ENCODE measurements around the gene TBC1D14. TPM values are rescaled to one million over a fixed set of nuclear protein-coding genes. Genes with fewer than 3 reads are reported as not detected.

The TBC1D14 gene
- total and polyA plus RNA-seq, 7 donors = 19.2 to 46.4 (median 29.5) TPM

DNA sequence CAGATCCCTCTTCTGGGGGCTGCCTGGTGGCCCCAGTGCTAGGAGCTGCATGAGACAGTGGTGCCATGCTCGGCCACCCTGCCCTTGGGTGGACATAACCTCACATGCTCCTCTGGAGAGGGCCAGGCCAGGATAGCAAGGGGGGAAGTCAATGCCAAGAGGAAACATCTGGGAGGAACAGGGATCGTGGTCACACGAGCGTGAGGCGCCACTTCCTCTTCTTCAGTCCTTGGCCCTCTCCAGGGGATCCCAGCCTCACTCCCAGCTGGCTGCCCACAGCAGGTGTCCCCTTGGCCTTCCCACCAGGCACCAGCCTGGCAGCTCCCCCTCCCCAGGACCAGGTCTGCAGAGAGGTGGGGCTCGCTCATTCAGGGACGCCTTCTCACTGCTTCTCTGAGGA lies 28.6 kb downstream of the TBC1D14 start:
- Histone ChIP-seq H3K9me3 (no peaks in the 10 kb centered on the region), H3K27ac (peak overlapping the region; percentile 31 to 64 (median 34)), H3K4me1 (peaks cover 0 to 22% (median 18%) of the 10 kb centered on the region in 4 donors), H3K4me3 (no peak overlapping the region), H3K36me3 (no peaks in the 10 kb centered on the region), H3K27me3 (no peaks in the 10 kb centered on the region)
- intact Hi-C loops (cut with DNase I) = no loop called here
- no peak for TF ChIP-seq POLR2A (IDR thresholded peaks at IDR 0.05)
- peak in 1 of 4 donors; percentile 43 for TF ChIP-seq EP300 (IDR thresholded peaks at IDR 0.05)
- peak in 3 of 4 donors; percentile 11 to 58 (median 52) for TF ChIP-seq POLR2AphosphoS5 (IDR thresholded peaks at IDR 0.05)
- TF ChIP-seq, protein P1, sequence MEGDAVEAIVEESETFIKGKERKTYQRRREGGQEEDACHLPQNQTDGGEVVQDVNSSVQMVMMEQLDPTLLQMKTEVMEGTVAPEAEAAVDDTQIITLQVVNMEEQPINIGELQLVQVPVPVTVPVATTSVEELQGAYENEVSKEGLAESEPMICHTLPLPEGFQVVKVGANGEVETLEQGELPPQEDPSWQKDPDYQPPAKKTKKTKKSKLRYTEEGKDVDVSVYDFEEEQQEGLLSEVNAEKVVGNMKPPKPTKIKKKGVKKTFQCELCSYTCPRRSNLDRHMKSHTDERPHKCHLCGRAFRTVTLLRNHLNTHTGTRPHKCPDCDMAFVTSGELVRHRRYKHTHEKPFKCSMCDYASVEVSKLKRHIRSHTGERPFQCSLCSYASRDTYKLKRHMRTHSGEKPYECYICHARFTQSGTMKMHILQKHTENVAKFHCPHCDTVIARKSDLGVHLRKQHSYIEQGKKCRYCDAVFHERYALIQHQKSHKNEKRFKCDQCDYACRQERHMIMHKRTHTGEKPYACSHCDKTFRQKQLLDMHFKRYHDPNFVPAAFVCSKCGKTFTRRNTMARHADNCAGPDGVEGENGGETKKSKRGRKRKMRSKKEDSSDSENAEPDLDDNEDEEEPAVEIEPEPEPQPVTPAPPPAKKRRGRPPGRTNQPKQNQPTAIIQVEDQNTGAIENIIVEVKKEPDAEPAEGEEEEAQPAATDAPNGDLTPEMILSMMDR (IDR thresholded peaks at IDR 0.05) = no peak
- peak; percentile 81 for DNase-seq
- 58 to 71% methylated on average over 7 of the region's 7 CpGs for WGBS, 2 donors

GRCh38 chr4:6938647-6939271 lies 29.1 kb downstream of the TBC1D14 start:
- Histone ChIP-seq H3K9me3 (no peaks in the 10 kb centered on the region), H3K4me3 (no peak overlapping the region), H3K4me1 (peaks cover 0 to 24% (median 19%) of the 10 kb centered on the region in 4 donors), H3K27ac (peak overlapping the region; percentile 31 to 64 (median 58)), H3K36me3 (no peaks in the 10 kb centered on the region), H3K27me3 (no peaks in the 10 kb centered on the region)
- no peak for DNase-seq
- intact Hi-C loops (cut with DNase I) = no loop called here
- WGBS, 2 donors = 73 to 87% methylated on average over 20 of the region's 20 CpGs
- TF ChIP-seq, protein P1 (IDR thresholded peaks at IDR 0.05) = no peak
- no peak for TF ChIP-seq POLR2A (IDR thresholded peaks at IDR 0.05)
- no peak for TF ChIP-seq EP300 (IDR thresholded peaks at IDR 0.05)
- TF ChIP-seq POLR2AphosphoS5 (IDR thresholded peaks at IDR 0.05) = peak in 2 of 4 donors; percentile 15 to 34

DNA sequence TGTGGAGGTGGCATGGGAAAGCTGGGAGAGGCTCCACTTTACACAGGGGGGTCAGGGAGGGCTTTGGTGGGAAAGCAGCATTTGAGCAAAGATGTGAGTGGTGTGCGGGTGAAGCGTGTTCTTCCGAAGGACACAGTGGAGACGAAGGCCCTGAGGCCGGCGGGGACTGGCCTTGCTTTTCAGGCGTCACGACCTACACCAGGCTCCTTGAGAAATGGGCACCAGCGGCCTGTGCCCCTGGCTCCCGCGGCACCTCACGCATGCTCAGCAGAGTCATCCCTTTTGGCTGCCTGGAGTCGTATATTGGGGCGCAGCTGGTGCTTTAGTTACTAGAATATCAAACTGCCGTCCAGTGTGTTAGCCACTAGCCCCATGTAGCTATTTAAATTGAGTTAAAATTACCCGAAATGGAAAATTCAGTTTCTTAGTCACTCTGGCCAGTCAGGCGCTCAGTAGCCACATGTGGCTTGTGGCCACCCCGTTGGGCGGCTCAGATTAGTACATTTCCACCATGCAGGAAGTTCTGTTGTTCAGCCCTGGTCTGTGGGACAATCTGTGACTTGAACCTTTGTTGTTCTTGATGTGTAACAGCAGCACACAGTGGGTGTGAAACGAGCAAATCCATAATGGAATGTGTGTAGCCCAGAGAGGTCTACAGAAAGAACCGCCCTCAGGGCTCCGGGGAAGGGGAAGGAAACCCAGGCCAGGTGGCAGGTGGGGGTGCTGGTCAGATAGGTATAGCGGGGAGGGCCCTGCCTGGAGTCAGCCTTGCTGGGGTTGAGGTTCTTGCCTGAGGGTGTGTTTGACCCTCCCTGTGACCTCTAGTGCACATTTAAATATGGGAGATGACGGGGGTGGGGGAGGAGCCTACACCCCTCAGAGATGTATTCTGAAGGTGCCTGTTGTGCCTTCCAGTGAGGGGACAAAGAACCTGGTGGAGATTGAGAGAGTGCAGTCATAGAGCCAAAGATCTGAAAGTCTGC lies 30.4 kb downstream of the TBC1D14 start:
- Histone ChIP-seq H3K36me3 (no peaks in the 10 kb centered on the region), H3K4me3 (no peak overlapping the region), H3K4me1 (peaks cover 0 to 24% (median 19%) of the 10 kb centered on the region in 4 donors), H3K27me3 (no peaks in the 10 kb centered on the region), H3K9me3 (no peaks in the 10 kb centered on the region), H3K27ac (peak overlapping the region in 3 of 4 donors; percentile 56 to 64 (median 60))
- intact Hi-C loops (cut with DNase I) = no loop called here
- no peak for DNase-seq
- TF ChIP-seq, protein P1 (IDR thresholded peaks at IDR 0.05) = no peak
- no peak for TF ChIP-seq EP300 (IDR thresholded peaks at IDR 0.05)
- TF ChIP-seq POLR2A (IDR thresholded peaks at IDR 0.05) = no peak
- TF ChIP-seq POLR2AphosphoS5 (IDR thresholded peaks at IDR 0.05) = no peak
- WGBS, 2 donors = 76 to 87% methylated on average over 24 of the region's 24 CpGs

DNA sequence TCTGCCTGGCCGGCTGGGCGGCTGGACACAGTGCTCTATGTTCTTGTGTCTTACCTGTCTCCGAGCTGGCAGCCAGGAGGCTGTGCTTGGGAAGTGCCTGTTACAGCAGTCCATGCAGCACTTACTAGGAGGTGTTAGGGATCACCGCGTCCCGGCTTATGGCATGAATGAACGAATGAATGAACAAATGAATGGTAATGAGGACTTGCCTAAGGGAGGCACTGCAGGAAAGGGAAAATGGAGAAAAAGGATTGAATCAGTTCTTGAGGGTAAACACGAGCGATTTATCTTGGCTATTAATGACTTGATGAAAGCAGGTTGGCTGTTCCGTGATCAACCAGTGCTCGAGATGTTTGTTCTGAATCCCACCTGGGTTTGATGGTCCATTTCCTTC lies 31.1 kb downstream of the TBC1D14 start:
- Histone ChIP-seq H3K4me1 (peaks cover 0 to 24% (median 19%) of the 10 kb centered on the region in 4 donors), H3K27ac (peak overlapping the region in 3 of 4 donors; percentile 56 to 64 (median 60)), H3K27me3 (no peaks in the 10 kb centered on the region), H3K36me3 (no peaks in the 10 kb centered on the region), H3K4me3 (no peak overlapping the region), H3K9me3 (no peaks in the 10 kb centered on the region)
- intact Hi-C loops (cut with DNase I) = no loop called here
- 93 to 95% methylated on average over 11 of the region's 11 CpGs for WGBS, 2 donors
- TF ChIP-seq POLR2AphosphoS5 (IDR thresholded peaks at IDR 0.05) (no peak), POLR2A (IDR thresholded peaks at IDR 0.05) (no peak), EP300 (IDR thresholded peaks at IDR 0.05) (no peak)
- TF ChIP-seq, protein P1 (IDR thresholded peaks at IDR 0.05) = no peak
- DNase-seq = no peak

Measured in sigmoid colon (tissue), 7 donors.